ENCODE measurements around the gene INPP4A. TPM values are rescaled to one million over a fixed set of nuclear protein-coding genes. Genes with fewer than 3 reads are reported as not detected.

The INPP4A gene
- total RNA-seq, 2 experiments from 2014 or later: 29.1 to 33.0 TPM

GRCh38 chr2:98565286-98565860 lies 120.7 kb downstream of the INPP4A start:
- peak overlapping the region; percentile 62 for H3K27ac Mint-ChIP-seq
- intact Hi-C loops (cut with DNase I, micrococcal nuclease): no loop called here

GRCh38 chr2:98565941-98566340 lies 121.3 kb downstream of the INPP4A start:
- DNase-seq: no peak
- Mint-ChIP-seq H3K36me3 (ENCODE audit: low read depth) (peaks cover 24% of the 10 kb centered on the region), H3K4me3 (no peak overlapping the region), H3K27me3 (no peaks in the 10 kb centered on the region), H3K9me3 (ENCODE audit: low read depth) (no peaks in the 10 kb centered on the region), H3K4me1 (peaks cover 4% of the 10 kb centered on the region), H3K27ac (peak overlapping the region; percentile 22)
- POLR2A ChIA-PET: no interaction called here
- CTCF ChIA-PET: no interaction called here
- ATAC-seq: no peak
- intact Hi-C loops (cut with DNase I, micrococcal nuclease): no loop called here

More at GRCh38 chr2:98565286-98565860, 120.7 kb downstream of the INPP4A start:
- ATAC-seq (no peak), DNase-seq (no peak)
- H3K9me3 Mint-ChIP-seq (ENCODE audit: low read depth): no peaks in the 10 kb centered on the region
- no peak overlapping the region for H3K4me3 Mint-ChIP-seq
- CTCF ChIA-PET: no interaction called here
- peaks cover 4% of the 10 kb centered on the region for H3K4me1 Mint-ChIP-seq
- H3K36me3 Mint-ChIP-seq (ENCODE audit: low read depth): peaks cover 24% of the 10 kb centered on the region
- H3K27me3 Mint-ChIP-seq: no peaks in the 10 kb centered on the region
- POLR2A ChIA-PET: no interaction called here

- no peak overlapping the region for H3K4me3 Mint-ChIP-seq
- H3K4me1 Mint-ChIP-seq: peaks cover 4% of the 10 kb centered on the region
- intact Hi-C loops (cut with DNase I, micrococcal nuclease): loop anchor here (2.0 kb wide), 2 partner anchors 268 to 498 kb away; no protein-coding TSS in a partner anchor
- no peaks in the 10 kb centered on the region for H3K9me3 Mint-ChIP-seq (ENCODE audit: low read depth)
- no peaks in the 10 kb centered on the region for H3K27me3 Mint-ChIP-seq
- H3K27ac Mint-ChIP-seq: no peak overlapping the region
- ChIA-PET POLR2A (no interaction called here), CTCF (interaction anchor here (0.5 to 2.8 kb wide), 24 partner anchors 9 to 499 kb away, joined by 3 to 22 read pairs (median 4); no protein-coding TSS in a partner anchor)
- H3K36me3 Mint-ChIP-seq (ENCODE audit: low read depth): peaks cover 24% of the 10 kb centered on the region
- ATAC-seq (no peak), DNase-seq (no peak)
Observed at GRCh38 chr2:98568161-98568956, 123.7 kb downstream of the INPP4A start.

GRCh38 chr2:98569197-98569793 lies 124.6 kb downstream of the INPP4A start:
- peaks cover 26% of the 10 kb centered on the region for H3K36me3 Mint-ChIP-seq (ENCODE audit: low read depth)
- no peaks in the 10 kb centered on the region for H3K9me3 Mint-ChIP-seq (ENCODE audit: low read depth)
- no peak overlapping the region for H3K4me3 Mint-ChIP-seq
- intact Hi-C loops (cut with DNase I, micrococcal nuclease): loop anchor here (1.0 to 2.0 kb wide), 3 partner anchors 268 to 498 kb away; no protein-coding TSS in a partner anchor
- peak; percentile 89 for ATAC-seq
- ChIA-PET POLR2A (no interaction called here), CTCF (interaction anchor here (0.5 to 2.8 kb wide), 24 partner anchors 9 to 498 kb away, joined by 3 to 22 read pairs (median 4); no protein-coding TSS in a partner anchor)
- DNase-seq: peak; percentile 86
- H3K27me3 Mint-ChIP-seq: no peaks in the 10 kb centered on the region
- H3K4me1 Mint-ChIP-seq: peaks cover 4% of the 10 kb centered on the region
- no peak overlapping the region for H3K27ac Mint-ChIP-seq

- no peak for ATAC-seq
- Mint-ChIP-seq H3K4me1 (peaks cover 4% of the 10 kb centered on the region), H3K4me3 (no peak overlapping the region), H3K36me3 (ENCODE audit: low read depth) (peaks cover 26% of the 10 kb centered on the region), H3K9me3 (ENCODE audit: low read depth) (no peaks in the 10 kb centered on the region), H3K27ac (no peak overlapping the region), H3K27me3 (no peaks in the 10 kb centered on the region)
- DNase-seq: no peak
- POLR2A ChIA-PET: no interaction called here
- intact Hi-C loops (cut with DNase I, micrococcal nuclease): loop anchor here (1.0 to 2.0 kb wide), 3 partner anchors 267 to 497 kb away; no protein-coding TSS in a partner anchor
- CTCF ChIA-PET: interaction anchor here (0.8 to 2.8 kb wide), 4 partner anchors 8 to 83 kb away, joined by 3 to 22 read pairs (median 7); no protein-coding TSS in a partner anchor
Observed at GRCh38 chr2:98569915-98570314, 125.3 kb downstream of the INPP4A start.

GRCh38 chr2:98570356-98570755 lies 125.7 kb downstream of the INPP4A start:
- Mint-ChIP-seq H3K9me3 (ENCODE audit: low read depth) (no peaks in the 10 kb centered on the region), H3K36me3 (ENCODE audit: low read depth) (peaks cover 23% of the 10 kb centered on the region), H3K27ac (peak overlapping the region; percentile 47), H3K27me3 (no peaks in the 10 kb centered on the region), H3K4me1 (peaks cover 2% of the 10 kb centered on the region), H3K4me3 (no peak overlapping the region)
- DNase-seq (no peak), ATAC-seq (no peak)
- CTCF ChIA-PET: interaction anchor here (1.3 kb wide), 1 partner anchor 84 kb away, joined by 4 read pairs; no protein-coding TSS in a partner anchor
- intact Hi-C loops (cut with DNase I, micrococcal nuclease): no loop called here
- POLR2A ChIA-PET: no interaction called here

GRCh38 chr2:98571121-98571701 lies 126.6 kb downstream of the INPP4A start:
- no peaks in the 10 kb centered on the region for H3K9me3 Mint-ChIP-seq (ENCODE audit: low read depth)
- H3K27ac Mint-ChIP-seq: no peak overlapping the region
- ATAC-seq: no peak
- POLR2A ChIA-PET: no interaction called here
- H3K36me3 Mint-ChIP-seq (ENCODE audit: low read depth): peaks cover 17% of the 10 kb centered on the region
- CTCF ChIA-PET: interaction anchor here (0.9 kb wide), 1 partner anchor 15 kb away, joined by 3 read pairs; no protein-coding TSS in a partner anchor
- intact Hi-C loops (cut with DNase I, micrococcal nuclease): no loop called here
- DNase-seq: no peak
- no peak overlapping the region for H3K4me3 Mint-ChIP-seq
- H3K27me3 Mint-ChIP-seq: no peaks in the 10 kb centered on the region
- no peaks in the 10 kb centered on the region for H3K4me1 Mint-ChIP-seq

- no peak overlapping the region for H3K4me3 Mint-ChIP-seq
- no peaks in the 10 kb centered on the region for H3K9me3 Mint-ChIP-seq (ENCODE audit: low read depth)
- H3K36me3 Mint-ChIP-seq (ENCODE audit: low read depth): peaks cover 13% of the 10 kb centered on the region
- no peaks in the 10 kb centered on the region for H3K27me3 Mint-ChIP-seq
- no peak for DNase-seq
- no peaks in the 10 kb centered on the region for H3K4me1 Mint-ChIP-seq
- intact Hi-C loops (cut with DNase I, micrococcal nuclease): no loop called here
- H3K27ac Mint-ChIP-seq: no peak overlapping the region
- POLR2A ChIA-PET: no interaction called here
- ATAC-seq: no peak
- CTCF ChIA-PET: interaction anchor here (0.9 kb wide), 1 partner anchor 15 kb away, joined by 3 read pairs; no protein-coding TSS in a partner anchor
Observed at GRCh38 chr2:98571796-98572195, 127.1 kb downstream of the INPP4A start.

- peaks cover 9% of the 10 kb centered on the region for H3K36me3 Mint-ChIP-seq (ENCODE audit: low read depth)
- H3K27ac Mint-ChIP-seq: no peak overlapping the region
- no peak for ATAC-seq
- no peaks in the 10 kb centered on the region for H3K4me1 Mint-ChIP-seq
- no peak overlapping the region for H3K4me3 Mint-ChIP-seq
- POLR2A ChIA-PET: no interaction called here
- CTCF ChIA-PET: interaction anchor here (0.9 to 1.7 kb wide), 3 partner anchors 13 to 160 kb away, joined by 3 to 5 read pairs (median 3); no protein-coding TSS in a partner anchor
- no peak for DNase-seq
- intact Hi-C loops (cut with DNase I, micrococcal nuclease): no loop called here
- H3K9me3 Mint-ChIP-seq (ENCODE audit: low read depth): no peaks in the 10 kb centered on the region
- no peaks in the 10 kb centered on the region for H3K27me3 Mint-ChIP-seq
Observed at GRCh38 chr2:98572211-98572610, 127.6 kb downstream of the INPP4A start.

- Mint-ChIP-seq H3K27ac (no peak overlapping the region), H3K9me3 (ENCODE audit: low read depth) (no peaks in the 10 kb centered on the region), H3K36me3 (ENCODE audit: low read depth) (peaks cover 7% of the 10 kb centered on the region), H3K4me3 (no peak overlapping the region), H3K4me1 (no peaks in the 10 kb centered on the region), H3K27me3 (no peaks in the 10 kb centered on the region)
- DNase-seq: no peak
- no peak for ATAC-seq
- CTCF ChIA-PET: interaction anchor here (0.9 to 1.7 kb wide), 3 partner anchors 13 to 161 kb away, joined by 3 to 5 read pairs (median 3); no protein-coding TSS in a partner anchor
- intact Hi-C loops (cut with DNase I, micrococcal nuclease): no loop called here
- POLR2A ChIA-PET: no interaction called here
Observed at GRCh38 chr2:98572676-98573075, 128.0 kb downstream of the INPP4A start.

GRCh38 chr2:98573426-98573825 lies 128.8 kb downstream of the INPP4A start:
- CTCF ChIA-PET: interaction anchor here (0.9 to 1.7 kb wide), 2 partner anchors 12 to 17 kb away, joined by 3 to 5 read pairs; no protein-coding TSS in a partner anchor
- POLR2A ChIA-PET: no interaction called here
- DNase-seq (no peak), ATAC-seq (no peak)
- Mint-ChIP-seq H3K27ac (no peak overlapping the region), H3K4me1 (no peaks in the 10 kb centered on the region), H3K9me3 (ENCODE audit: low read depth) (no peaks in the 10 kb centered on the region), H3K36me3 (ENCODE audit: low read depth) (peaks cover 7% of the 10 kb centered on the region), H3K4me3 (no peak overlapping the region), H3K27me3 (no peaks in the 10 kb centered on the region)
- intact Hi-C loops (cut with DNase I, micrococcal nuclease): no loop called here

Measured in activated CD4-positive, alpha-beta T cell treated with anti-CD3 and anti-CD28 coated beads for 36 hours (primary cell).